Testis (tissue), 2 donors: ENCODE measurements around the gene INO80E.

ENCODE experiments used
- CTCF ChIP-seq, 3 experiments: fragments of 450-650 bp in 2 of 3; fragments of 200-600 bp in 1 of 3; sonication (generic) in 1 of 3; IDR thresholded peaks; one replicate each; pipeline ENCODE4 v1.5.1; 2016 to 2019; ENCODE audit warnings: antibody characterized with exemption in 3 of 3, mild to moderate bottlenecking in 2 of 3, moderate library complexity in 1 of 3
- POLR2A ChIP-seq: fragments of 450-650 bp; IDR thresholded peaks from one replicate; pipeline ENCODE4 v1.6.1; 2017; ENCODE audit warnings: antibody characterized with exemption, mild to moderate bottlenecking, moderate library complexity

DNA sequence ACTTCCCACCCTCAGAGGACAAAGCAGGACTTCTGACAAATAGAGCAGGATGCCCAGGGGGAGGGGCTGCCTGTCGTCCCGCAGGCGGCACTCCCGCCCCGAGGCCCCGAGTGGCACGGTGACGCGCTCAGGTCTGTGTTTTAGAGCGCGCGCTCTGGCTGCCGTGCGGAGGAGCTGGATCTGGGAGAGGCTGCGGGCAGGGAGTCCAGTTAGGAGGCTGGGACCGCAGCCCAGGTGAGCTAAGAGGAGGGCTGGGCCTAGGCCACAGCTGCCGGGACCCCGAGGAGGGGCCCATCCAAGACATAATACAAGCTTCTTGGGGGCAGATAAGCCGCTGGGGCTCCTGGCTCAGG is 8.4 kb downstream of the INO80E start:
- no peak for TF ChIP-seq POLR2A
- TF ChIP-seq CTCF (IDR thresholded peaks at IDR 0.05): no peak
